WERI-Rb-1 (cell line): Measurements from ENCODE around the gene NKG7.
A peak's percentile ranks its signal among the peaks of the same experiment; 100 is the strongest.
"Not testable (repeated sequence)": the region's sequence is repeated elsewhere in the genome, so short reads cannot be mapped to it uniquely, and the experiment has no call there.

Experiments
- DNase-seq: peaks from one replicate; pipeline ENCODE4 v3.0.0-alpha.2; 2020
- H3K27ac ChIP-seq: fragments of 250-450 bp; sonication (Bioruptor Pico); 2 replicates; pipeline ENCODE4 v1.5.1; 2020; ENCODE audit warnings: mild to moderate bottlenecking, moderate library complexity
- H3K27me3 ChIP-seq: fragments of 250-450 bp; sonication (Bioruptor Pico); 2 replicates; pipeline ENCODE4 v1.5.1; 2021; ENCODE audit warnings: mild to moderate bottlenecking, low read depth, moderate library complexity; ENCODE audit not compliant: insufficient read depth, severe bottlenecking
- H3K36me3 ChIP-seq: fragments of 250-450 bp; sonication (Bioruptor Pico); 2 replicates; pipeline ENCODE4 v1.5.1; 2020; ENCODE audit warnings: mild to moderate bottlenecking, moderate library complexity
- H3K4me3 ChIP-seq: 2 replicates; pipeline ENCODE4 v1.5.1; 2011; ENCODE audit warnings: low read depth, mild to moderate bottlenecking, control low read depth, low read length
- H3K9me3 ChIP-seq: fragments of 250-450 bp; sonication (Bioruptor Pico); 2 replicates; pipeline ENCODE4 v1.5.1; 2021; ENCODE audit warnings: mild to moderate bottlenecking, moderate library complexity; ENCODE audit not compliant: severe bottlenecking
- TF ChIP-seq, protein P1 (sequence below): IDR thresholded peaks from 2 replicates; pipeline ENCODE4 v1.5.1; 2011; ENCODE audit warnings: low read depth, mild to moderate bottlenecking, control low read depth, inconsistent platforms, low read length

Gene NKG7

DNA sequence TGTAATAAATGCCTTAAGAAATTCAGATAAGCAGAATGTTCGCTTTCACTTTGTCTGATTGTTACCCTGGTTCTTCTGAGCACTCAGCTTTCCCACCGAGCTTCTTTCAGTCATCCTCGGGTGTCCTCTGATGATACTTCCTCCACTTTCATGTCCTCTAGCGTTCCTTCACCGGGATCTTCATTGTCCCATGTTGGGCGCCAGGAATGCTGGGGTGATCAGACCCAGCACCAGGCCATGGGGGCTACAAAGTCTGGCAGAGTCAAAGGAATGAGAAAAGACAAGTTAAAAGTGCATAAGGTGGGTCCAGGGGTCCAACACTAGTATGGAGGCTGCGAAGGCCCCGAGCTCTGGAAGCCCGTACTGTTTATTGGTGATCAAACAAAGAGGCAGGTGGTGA, 29.7 kb upstream of the NKG7 start:
- no peak for DNase-seq
- Histone ChIP-seq H3K9me3 (peaks cover 14% of the 10 kb centered on the region), H3K27ac (no peak overlapping the region), H3K4me3 (no peak overlapping the region), H3K27me3 (no peaks in the 10 kb centered on the region), H3K36me3 (no peaks in the 10 kb centered on the region)
- TF ChIP-seq, protein P1, sequence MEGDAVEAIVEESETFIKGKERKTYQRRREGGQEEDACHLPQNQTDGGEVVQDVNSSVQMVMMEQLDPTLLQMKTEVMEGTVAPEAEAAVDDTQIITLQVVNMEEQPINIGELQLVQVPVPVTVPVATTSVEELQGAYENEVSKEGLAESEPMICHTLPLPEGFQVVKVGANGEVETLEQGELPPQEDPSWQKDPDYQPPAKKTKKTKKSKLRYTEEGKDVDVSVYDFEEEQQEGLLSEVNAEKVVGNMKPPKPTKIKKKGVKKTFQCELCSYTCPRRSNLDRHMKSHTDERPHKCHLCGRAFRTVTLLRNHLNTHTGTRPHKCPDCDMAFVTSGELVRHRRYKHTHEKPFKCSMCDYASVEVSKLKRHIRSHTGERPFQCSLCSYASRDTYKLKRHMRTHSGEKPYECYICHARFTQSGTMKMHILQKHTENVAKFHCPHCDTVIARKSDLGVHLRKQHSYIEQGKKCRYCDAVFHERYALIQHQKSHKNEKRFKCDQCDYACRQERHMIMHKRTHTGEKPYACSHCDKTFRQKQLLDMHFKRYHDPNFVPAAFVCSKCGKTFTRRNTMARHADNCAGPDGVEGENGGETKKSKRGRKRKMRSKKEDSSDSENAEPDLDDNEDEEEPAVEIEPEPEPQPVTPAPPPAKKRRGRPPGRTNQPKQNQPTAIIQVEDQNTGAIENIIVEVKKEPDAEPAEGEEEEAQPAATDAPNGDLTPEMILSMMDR = no peak

DNA sequence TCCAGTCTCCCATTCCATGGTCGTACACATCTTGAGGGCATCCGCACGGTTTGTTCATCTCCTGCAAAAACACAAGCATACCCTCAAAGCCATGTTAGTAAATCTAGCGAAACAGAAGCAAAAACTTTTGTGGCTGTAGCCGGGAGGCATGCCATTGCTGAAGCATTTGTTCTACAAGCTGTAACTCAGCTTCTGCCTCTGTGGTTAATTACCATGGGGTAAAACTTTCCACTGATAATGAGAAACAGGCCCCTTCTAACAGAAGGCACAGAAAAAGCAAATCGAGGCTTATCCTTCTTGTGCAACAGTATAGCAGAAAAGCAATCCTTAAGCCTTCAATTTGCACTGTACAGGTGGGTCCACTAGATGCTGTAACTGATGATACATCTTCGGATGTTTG, 27.5 kb upstream of the NKG7 start:
- DNase-seq, H3K27ac ChIP-seq, H3K36me3 ChIP-seq, H3K4me3 ChIP-seq, H3K27me3 ChIP-seq: not testable (repeated sequence)
- peaks cover 11% of the 10 kb centered on the region for H3K9me3 ChIP-seq

DNA sequence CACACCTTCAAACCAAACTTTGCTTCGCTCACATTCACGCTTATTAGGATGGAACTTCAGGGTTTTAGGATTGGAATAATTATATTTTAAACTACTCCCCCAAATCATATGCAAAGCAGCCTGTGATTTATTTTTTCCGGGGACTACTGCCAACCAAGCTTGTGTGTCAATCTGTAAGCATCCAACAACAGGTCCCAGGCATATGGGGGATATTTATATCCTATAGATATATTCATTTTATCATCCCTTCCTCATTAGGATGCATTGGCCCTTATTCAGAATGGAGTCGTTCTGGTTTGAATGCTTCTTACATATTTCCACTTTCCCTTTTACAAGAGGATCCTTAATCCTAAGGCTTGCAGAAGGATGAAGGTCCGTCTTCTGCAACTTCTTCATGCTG, 26.8 kb upstream of the NKG7 start:
- no peak overlapping the region for H3K4me3 ChIP-seq
- TF ChIP-seq, protein P1 = no peak
- no peaks in the 10 kb centered on the region for H3K27me3 ChIP-seq
- no peak for DNase-seq
- H3K9me3 ChIP-seq = peaks cover 11% of the 10 kb centered on the region
- H3K27ac ChIP-seq = no peak overlapping the region
- no peaks in the 10 kb centered on the region for H3K36me3 ChIP-seq

DNA sequence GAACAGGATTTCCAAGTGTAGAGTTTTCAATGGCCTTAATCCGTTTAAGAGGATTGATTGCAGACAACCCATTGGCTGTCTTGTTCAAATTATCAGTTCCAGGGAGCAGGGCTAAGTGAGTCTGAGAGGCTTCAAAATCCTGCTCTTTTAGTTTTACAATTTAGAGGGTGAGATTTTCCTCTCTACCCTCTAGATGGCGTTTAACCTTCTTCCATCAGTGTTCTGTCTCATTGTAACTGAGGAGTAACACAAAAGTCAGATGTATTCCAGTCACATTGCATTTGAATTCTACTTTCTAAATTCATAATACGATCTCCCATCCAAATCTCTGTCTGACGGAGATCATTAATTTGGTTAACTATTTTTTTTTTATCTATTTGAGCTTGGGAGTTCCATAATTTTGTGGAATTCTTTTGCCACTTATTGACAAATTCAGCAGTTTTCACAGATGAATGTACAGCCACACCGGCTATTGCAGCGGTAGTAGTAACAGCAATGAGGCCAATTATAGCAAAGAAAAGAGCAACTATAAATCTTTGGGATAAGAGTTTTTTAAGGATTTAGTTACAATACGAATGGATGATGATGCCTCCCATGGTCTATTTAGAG, 25.7 kb upstream of the NKG7 start:
- Histone ChIP-seq H3K9me3 (peaks cover 11% of the 10 kb centered on the region), H3K27ac (peak overlapping the region; percentile 19), H3K27me3 (no peaks in the 10 kb centered on the region), H3K36me3 (no peaks in the 10 kb centered on the region), H3K4me3 (no peak overlapping the region)
- DNase-seq = peak; percentile 20
- TF ChIP-seq, protein P1 = peak; percentile 39; the same call in 1 of the 2 replicates

DNA sequence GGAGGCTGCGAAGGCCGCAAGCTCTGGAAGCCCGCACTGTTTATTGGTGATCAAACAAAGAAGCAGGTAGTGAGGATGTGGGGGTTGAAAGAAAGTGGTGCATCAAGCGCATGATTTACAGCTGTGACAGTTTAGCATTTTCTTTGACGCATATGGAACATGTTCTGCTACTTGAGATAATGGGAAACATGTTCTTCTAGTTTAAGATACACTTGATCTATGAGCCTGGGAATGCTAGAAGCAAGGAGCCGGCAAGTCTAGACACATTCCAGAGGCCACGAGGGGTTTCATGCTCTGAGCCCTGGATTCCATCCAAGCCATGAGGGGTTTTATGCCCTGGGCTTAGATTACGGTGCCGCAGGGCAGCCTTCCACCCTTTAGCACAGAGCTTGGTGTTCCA, 25.0 kb upstream of the NKG7 start:
- not testable (repeated sequence) for H3K27me3 ChIP-seq, H3K4me3 ChIP-seq, H3K9me3 ChIP-seq, H3K36me3 ChIP-seq
- peak overlapping the region; percentile 19 for H3K27ac ChIP-seq
- DNase-seq = peak; percentile 16

DNA sequence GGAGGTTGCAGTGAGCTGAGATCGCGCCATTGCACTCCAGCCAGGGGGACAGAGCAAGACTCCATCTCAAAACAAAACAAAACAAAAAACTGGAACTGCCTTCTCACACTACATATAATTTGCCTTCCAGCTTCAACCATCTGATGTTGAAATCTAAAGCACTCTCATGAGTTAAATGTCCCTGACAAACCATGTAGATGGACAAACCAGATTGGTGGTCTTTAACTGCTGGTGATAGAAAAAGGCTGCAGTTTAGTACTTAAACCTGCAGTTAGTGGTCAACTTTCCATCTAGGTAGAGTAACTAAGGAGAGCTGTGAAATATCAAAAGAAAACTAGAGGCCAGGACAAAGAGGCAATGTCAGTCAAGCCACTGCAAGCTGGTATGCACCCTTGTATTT, 23.7 kb upstream of the NKG7 start:
- Histone ChIP-seq H3K36me3 (no peaks in the 10 kb centered on the region), H3K27ac (no peak overlapping the region), H3K9me3 (no peaks in the 10 kb centered on the region), H3K27me3 (no peaks in the 10 kb centered on the region), H3K4me3 (no peak overlapping the region)
- TF ChIP-seq, protein P1 = no peak
- DNase-seq = no peak

DNA sequence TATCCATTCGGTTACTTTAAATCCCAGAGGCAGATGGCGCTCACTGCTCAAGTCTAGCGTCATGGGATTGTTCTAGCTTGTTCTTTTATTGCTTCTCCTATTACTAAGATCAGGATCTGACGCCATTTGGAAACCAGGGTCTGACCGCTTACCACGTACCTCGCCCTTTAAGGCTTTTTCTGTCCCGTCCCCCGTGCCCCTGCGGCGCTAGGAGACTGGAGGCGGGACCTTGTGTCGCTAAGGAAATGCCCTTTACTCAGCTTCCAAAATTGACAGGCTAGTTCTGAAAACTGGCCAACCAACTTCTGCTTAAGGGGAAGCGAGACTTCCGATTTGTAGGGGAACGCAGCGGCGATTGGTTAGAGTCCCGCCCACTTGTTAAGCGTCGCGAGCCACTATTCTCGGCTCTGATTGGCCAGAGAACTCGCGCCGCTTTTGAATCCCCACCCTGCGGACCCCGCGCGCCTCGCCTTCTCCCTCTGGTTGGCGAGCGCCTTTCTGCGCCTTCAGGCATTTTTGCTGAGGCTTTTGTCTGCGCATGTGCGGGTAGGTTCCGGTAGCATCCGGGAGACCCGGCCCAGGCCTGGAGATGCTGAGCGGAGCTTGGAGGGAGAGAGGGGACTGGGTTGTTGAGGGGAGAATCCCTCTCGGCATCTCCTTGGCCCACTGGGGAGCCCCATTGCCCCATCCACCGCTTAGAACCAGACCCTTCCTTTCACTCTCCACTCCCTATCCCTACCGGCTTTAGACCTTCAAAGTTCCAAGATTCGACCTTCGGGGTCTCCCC, 21.8 kb upstream of the NKG7 start:
- no peaks in the 10 kb centered on the region for H3K9me3 ChIP-seq
- no peaks in the 10 kb centered on the region for H3K36me3 ChIP-seq
- peak; percentile 97 for DNase-seq
- H3K4me3 ChIP-seq = peak overlapping the region; percentile 85
- TF ChIP-seq, protein P1 = no peak
- H3K27ac ChIP-seq = peak overlapping the region; percentile 83
- H3K27me3 ChIP-seq = no peaks in the 10 kb centered on the region
